G401 (cell line): ENCODE data around the gene LCN12. TPM values are rescaled to one million over a fixed set of nuclear protein-coding genes. Genes with fewer than 3 reads are reported as not detected.

Experiments
- DNase-seq: peaks from one replicate; pipeline ENCODE4 v3.0.0-alpha.2; 2015; ENCODE audit warnings: low spot score
- in situ Hi-C: cut with HindIII; loops from 2 replicates; pipeline ENCODE4 v1.10.0; 2016; ENCODE audit warnings: low sequenced_read_pairs, mixed read lengths
- total RNA-seq: library from RNA; depleted of rRNA; stranded (reverse); fragments of >200 nt; shearing (Covaris generic); gene quantifications from 2 replicates; pipeline ENCODE4 v1.2.3, GENCODE V29; 2014

The LCN12 gene
- total RNA-seq, 1 experiment from 2014 or later = not detected

DNA sequence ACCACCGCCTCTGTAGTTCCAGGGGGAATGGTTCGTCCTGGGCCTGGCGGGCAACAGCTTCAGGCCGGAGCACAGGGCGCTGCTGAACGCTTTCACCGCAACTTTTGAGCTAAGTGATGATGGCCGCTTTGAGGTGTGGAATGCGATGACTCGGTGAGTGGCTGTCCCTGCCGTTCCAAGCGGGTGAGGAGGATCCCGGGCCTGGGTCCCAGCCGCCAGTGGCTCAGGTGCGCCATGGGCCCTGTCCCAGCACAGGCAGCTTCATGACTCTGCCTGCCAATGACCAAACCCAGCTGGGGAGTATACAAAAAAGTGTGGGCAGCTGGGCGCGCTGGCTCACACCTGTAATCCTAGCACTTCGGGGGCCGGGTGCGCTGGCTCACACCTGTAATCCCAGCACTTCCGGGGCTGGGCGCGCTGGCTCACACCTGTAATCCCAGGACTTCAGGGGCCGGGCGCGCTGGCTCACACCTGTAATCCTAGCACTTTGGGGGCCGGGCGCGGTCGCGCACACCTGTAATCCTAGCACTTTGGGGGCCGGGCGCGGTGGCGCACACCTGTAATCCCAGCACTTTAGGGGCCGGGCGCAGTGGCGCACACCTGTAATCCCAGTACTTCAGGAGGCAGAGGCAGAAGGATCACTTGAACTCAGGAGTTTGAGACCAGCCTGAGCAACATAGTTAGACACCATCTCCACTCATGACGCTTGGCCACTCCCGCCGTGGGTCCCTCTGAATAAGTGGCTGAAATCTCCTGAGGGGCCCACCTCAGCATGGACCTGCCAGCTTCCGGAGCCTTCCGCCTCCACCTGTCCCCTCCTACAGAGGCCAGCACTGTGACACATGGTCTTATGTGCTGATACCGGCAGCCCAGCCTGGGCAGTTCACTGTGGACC lies 1.1 kb downstream of the LCN12 start:
- in situ Hi-C loops = no loop called here
- DNase-seq = no peak

DNA sequence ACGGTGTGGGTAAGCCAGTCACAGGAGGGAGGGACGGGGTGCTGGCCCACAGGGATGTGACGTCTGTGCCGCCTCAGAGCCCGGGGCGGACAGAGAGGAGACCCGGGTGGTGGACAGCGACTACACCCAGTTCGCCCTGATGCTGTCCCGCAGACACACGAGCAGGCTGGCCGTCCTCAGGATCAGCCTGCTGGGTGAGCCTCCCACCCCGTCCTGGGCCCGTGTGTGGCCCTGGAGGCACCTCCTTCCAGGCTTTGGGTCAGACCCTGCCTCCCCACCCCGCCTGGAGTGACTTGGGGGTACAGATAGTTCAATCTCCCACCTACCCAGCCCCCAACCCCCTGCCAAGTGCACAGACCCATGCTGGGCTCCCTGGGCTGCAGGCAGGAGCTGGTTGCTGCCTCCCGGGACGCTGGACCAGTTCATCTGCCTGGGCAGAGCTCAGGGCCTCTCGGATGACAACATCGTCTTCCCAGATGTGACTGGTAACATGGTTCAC lies 1.7 kb downstream of the LCN12 start:
- no peak for DNase-seq
- in situ Hi-C loops = no loop called here

DNA sequence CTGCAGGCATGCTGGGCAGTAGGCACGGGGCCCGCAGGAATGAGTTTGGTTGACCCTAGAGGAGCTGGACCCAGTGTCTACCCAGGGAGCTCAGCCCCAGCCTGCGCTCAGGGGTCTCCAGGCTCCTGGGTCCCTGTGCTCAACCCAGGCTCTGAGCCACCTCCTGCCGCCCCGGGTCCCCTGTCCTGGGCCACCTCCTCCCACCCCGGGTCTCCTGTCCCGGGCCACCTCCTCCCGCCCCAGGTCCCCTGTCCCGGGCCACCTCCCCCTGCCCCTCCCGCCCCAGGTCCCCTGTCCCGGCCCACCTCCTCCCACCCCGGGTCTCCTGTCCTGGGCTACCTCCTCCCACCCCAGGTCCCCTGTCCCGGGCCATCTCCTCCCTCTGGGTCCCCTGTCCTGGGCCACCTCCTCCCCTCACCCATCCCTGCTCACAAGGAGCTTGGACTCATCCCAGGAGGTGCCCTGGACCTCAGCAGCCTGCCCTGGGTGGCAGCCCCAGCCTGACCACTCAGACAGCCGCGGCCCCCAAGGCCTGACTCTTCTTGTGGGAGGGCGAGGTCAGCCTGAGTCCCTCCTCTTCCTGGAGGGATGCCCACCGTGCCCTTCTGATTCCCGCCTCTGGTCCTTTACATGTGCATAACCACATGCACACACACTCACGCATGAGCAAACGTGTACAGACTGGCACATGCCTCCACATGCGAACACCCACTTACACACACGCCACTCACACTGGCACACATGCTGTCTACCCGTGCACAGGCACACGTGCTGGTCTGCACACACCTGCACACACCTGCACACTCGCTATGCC lies 2.4 kb downstream of the LCN12 start:
- DNase-seq = no peak
- in situ Hi-C loops = no loop called here

DNA sequence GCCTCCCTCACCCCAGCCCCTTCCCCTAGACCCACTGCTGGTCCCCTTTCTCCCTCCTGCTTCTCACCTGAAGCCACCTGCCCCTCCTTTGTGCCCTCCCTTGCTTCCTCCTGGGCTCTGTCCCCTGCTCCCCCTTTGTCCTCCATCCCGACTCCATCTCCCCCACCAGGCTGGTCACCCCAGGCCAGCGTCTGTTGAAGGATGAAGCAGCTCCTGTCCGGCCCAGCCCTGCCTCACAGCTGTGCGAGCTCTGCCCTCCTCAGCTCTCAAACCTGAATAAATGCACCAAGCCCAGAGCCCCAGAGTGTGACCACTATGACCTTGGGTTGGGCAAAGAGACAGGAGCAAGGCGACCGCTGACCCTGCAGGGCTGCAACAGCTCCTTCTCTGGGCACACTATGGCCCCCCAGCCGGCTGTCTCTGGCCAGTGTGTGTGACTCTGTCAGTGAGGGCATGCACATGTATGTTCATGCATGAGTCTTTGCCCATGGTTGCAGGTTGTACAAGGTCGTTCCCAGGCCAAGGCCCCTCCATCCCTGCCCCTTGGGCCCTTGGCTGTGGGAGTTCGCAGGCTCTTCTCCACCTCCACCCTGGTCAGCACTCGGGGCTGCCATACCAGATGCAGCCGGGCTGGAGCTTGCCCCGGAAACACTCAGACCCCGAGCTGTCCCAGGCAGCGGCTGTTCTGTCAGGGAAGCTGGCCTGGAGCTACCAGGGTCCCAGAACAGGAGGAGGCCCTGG lies 3.3 kb downstream of the LCN12 start:
- DNase-seq = no peak
- in situ Hi-C loops = no loop called here

DNA sequence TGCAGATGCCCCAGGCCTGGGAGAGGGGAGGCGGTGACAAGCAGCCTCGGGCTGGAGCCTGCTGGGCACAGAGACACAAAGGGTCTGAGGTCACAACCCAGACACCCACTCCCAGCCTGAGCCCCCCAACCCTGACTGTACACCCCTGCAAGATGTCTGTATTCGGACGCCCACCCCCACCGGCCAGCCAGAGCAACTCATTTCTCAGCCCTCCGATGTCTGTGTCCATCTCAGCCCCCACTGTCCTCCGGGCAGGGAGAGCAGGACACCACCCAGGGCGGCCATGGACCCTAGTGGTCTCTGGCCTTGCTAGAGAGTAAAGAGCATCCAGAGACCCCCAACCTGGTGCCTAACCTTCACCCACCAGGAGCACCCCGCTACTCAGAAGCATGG lies 3.9 kb downstream of the LCN12 start:
- no peak for DNase-seq
- in situ Hi-C loops = no loop called here

DNA sequence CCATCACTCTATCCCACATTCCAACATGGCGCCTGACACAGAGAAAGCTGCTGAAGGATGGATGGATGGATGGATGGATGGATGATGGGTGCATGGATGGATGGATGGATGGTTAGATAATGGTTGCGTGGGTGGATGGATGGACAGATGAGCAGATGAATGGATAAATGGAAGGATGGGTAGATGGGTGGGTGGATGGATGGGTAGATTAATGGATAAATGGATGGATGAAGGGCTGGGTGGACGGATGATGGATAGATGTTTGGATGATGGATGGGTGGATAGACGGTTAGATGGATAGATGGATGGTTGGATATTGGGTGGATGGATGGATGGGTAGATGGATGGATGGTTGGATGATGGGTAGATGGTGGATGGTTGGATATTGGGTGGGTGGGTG lies 4.5 kb downstream of the LCN12 start:
- in situ Hi-C loops = no loop called here
- DNase-seq = no peak

DNA sequence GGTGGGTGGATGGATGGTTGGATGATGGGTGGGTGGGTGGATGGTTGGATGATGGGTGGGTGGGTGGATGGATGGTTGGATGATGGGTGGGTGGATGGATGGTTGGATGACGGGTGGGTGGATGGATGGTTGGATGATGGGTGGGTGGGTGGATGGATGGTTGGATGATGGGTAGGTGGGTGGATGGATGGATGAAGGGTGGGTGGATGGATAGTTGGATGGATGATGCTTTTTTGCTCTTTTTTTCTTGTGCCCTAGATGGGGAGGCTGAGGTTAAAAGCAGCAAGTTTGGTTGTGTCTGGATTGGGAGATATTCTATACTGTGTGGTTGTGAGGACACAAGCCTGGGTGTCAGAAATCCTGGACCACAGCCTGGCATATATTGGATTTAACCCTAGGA lies 5.4 kb downstream of the LCN12 start:
- in situ Hi-C loops = no loop called here
- no peak for DNase-seq

DNA sequence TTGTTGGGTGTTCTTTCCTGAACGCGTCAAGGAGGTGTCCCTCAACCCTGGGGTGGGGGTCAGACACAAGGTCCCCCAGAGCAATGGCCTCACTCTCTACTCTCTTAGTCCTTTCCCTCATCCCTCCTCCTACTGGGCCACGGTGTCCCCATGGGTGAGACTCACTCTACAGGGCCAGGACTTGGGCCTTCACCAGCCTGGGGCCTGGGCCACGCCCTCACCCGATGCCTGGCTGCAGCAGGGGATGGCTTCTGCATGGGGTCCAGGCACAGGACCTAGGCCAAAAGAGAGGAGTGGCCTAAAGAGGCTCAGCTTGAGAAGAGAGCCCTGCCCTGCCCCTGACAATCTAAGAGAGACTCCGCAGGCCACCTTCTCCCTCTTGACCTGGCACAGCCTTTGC lies 5.8 kb downstream of the LCN12 start:
- in situ Hi-C loops = no loop called here
- no peak for DNase-seq

DNA sequence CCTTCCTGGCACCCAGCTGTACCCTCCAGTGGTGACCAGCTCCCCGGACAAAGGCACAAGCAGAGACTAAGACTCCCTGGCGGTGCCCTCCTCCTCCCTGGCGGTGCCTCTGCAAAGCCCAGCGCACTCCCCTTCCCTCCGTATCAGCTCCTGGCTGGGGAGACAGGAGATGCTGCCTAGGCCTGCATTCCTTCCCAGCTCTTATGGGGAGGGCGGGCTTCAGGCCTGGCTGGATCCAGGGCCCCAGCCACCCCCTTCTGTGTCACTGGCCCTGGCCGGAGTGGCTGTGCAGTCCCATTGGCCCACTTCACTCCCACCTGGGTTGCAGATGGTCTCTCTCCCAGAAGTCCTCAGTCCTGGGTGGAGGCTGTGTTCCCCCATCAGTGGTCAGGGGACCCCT lies 6.4 kb downstream of the LCN12 start:
- in situ Hi-C loops = no loop called here

DNA sequence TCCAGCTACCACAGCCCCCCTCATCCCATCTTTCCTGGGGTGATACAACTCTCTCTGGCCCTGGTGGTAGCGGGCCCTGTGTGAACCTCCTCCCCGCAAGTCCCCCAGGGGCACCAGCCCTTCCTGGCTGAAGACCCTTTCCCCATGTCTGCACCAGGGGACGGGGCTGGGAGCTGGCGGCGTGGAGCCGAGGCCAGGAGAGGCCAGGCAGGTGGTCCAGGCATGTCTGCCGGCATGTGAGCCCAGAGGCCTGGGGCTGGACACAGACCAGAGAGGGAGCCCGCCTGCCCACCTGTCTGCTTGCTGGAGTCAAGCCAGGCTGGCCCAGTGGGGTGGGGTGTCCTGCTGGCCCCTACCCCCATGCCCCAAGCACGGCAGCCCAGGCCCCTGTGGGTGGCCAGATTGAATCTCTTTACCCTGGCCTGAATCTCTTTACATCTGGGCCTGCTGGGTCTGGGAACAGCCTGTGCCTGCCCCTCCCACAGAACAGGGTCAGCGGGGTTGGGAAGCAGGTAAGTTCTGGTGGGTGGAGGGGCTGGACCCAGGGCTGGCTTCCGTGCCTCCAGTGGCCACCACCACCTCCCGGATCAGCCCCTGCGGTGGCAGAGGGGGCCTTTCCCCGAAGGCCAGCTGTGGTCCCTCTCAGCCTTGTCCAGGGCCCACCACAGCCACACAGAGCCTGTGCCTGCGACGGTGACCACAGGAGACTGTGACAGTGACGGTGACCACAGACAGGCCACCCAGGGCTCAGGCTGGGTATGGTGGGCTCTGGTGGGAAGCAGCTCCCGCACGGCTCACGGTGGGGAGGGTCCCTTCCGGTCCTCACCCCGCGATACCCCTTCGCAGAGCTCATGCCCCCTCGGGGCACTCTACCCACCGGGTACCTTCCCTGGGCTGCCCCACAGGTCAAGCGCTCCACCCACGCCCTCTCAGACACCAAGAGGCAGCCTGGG lies 7.1 kb downstream of the LCN12 start:
- DNase-seq = no peak
- in situ Hi-C loops = no loop called here

More for the DNA sequence above, 6.4 kb downstream of the LCN12 start:
- DNase-seq = no peak

DNA sequence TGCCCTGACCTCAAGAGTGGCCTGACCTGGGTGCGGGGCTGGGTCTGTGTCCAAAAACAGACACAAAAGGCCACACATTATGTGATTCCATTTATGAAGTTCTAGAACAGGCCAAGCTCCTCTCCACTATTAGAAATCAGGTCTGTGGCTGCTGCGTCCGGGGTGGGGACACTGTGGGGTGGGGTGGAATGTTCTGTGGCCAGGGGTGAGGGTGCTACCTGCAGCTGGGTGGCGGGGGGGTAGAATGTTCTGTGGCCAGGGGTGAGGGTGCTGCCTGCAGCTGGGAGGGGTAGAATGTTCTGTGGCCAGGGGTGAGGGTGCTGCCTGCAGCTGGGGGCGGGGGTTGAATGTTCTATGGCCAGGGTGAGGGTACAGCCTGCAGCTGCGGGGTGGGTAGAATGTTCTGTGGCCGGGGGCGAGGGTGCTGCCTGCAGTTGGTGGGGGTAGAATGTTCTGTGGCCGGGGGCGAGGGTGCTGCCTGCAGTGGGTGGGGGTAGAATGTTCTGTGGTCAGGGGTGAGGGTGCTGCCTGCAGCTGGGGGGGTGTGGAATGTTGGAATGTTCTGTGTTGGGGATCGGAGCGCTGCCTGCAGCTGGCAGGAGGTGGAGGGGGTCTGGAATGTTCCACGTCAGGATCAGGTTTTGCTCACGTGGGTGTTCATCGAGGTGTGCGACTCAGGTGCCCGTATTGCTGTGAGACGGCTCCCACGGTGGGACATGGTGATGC lies 8.3 kb downstream of the LCN12 start:
- in situ Hi-C loops = no loop called here

DNA sequence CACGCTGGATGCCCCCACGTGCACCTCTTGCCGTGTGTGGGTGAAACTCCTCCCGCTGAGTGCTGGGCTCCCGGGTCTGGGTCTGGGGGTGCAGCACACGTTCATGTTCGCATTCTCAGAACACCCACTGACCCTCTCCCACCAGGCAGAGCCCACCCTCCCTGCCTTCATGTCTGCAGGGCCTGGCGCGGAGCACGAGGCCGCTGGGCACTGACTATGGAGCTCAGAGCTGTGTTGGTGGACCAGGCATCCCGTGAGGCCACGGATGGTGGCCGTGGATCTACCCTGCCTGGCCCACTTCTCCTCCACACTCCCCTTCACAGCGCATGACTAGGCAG lies 8.8 kb downstream of the LCN12 start:
- in situ Hi-C loops = no loop called here

More for the DNA sequence above, 8.3 kb downstream of the LCN12 start:
- no peak for DNase-seq

DNA sequence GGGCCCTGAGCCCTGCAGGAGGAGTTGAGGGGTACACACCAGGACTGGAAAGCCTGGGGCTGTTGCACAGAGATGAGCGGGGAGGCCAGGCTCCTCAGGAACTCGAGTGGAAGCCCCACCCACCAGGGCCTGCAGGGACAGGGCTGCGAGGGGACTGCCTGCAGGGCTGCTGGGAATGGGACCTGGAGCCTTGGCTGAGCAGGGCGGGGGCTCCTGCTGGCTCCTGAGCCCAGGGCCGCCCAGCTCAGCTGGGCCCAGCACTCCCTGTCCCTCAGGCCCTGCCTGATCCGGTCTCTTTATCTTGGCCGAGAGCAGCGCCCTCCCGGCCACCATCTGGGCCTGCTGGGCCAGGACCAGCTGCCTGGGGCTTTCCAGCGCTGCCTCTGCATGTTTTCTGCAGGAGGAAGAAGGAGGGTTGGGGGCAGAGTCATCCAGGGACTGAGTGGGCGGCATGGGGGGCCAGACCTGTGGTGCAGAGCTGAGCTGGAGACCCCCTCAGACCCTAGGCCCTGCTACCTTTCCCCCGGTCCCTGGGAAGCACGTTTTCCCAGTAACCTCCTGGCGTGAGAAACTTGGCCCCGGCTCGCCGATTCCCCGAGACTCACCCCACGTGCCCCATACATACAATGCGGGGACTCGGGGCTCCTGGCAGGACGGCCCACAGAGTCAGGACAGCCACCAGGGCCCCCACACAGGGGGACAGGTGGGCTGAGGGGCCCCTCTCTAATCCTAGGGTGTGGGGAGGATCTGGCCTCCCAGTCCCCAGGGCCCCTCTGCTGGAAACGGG lies 9.4 kb downstream of the LCN12 start:
- DNase-seq = peak; percentile 90
- in situ Hi-C loops = no loop called here

More for the DNA sequence above, 8.8 kb downstream of the LCN12 start:
- DNase-seq = no peak

DNA sequence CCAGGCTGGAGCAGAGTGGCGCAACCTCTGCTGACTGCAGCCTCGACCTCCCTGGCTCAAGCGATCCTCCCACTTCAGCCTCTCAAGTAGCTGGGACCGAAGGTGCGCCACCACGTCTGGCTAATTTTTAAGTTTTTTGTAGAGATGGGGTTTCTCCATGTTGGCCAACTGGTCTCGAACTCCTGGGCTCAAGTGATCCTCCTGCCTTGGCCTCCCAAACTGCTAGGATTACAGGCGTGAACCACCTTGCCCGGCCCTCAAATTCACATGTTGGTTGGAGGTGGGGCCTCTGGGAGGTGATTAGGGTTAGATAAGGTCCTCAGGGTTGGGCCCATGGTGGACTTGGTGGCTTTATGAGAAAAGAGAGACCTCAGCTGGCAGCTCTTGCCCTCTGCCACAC lies 10.1 kb downstream of the LCN12 start:
- in situ Hi-C loops = no loop called here
- DNase-seq = no peak

DNA sequence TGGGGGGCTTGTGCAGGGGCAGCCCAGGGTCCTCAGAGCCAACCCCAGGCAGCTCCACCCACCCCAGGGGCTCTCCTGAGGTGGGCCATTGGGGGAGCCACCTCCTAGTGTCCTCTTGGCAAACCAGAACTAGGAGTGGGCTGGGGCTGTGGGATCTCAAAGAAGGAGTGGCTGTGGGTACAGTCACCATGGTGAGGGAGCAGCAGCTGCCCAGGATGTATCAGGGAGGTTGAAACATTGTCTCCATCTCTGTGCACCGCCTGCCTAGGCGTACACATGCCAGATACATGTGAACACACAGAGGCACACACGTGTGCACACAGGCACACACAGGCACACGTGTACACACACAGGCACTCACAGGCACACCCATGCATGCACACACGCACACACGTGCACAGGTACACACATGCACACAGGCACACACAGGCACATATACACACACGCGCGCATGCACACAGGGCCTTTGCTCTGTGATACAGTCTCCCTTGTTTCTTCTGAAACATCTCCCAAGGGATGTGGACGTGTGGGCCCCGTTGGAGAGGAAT lies 10.7 kb downstream of the LCN12 start:
- DNase-seq = no peak
- in situ Hi-C loops = no loop called here

DNA sequence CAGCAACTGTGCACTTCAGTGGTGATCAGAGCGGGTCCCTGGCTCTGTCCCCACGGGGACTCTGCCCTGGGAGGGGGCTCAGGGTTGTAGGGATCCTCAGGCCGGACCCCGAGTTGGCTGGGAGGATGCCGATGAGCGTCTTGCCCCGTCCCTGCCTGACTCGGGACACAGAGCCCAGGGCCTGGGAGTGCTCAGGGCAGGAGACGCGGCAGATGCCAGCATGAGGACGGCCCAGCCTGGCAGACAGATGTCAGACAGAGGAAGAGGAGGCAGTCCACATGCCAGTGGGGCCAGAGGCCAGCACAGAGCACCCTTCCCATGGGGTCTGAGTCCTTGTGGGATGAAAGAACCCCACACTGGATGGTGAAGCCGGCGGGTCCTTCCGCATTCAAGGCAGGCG lies 11.3 kb downstream of the LCN12 start:
- in situ Hi-C loops = no loop called here
- DNase-seq = no peak

DNA sequence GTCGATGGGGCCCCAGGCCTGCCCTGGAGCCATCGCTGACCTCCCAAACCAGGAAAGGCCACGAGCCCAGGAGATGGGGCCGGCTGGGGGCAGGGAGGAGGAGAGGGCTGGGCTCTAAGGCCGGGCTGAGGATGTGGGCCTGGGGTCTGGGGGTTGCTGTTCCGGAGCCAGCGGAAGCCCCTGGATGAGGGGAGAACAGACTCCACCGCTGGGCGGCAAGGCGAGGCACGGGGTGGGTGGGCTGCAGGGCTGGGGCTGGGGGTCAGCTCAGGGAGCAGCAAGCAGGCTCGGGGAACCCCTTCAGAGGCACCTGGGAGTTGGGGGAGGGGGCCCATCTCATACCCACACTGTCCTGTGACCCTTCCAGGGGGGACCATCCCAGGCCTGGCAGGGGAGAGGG lies 11.7 kb downstream of the LCN12 start:
- in situ Hi-C loops = no loop called here
- DNase-seq = no peak
